ENCODE measurements around the gene ANO2.

The ANO2 gene

DNA sequence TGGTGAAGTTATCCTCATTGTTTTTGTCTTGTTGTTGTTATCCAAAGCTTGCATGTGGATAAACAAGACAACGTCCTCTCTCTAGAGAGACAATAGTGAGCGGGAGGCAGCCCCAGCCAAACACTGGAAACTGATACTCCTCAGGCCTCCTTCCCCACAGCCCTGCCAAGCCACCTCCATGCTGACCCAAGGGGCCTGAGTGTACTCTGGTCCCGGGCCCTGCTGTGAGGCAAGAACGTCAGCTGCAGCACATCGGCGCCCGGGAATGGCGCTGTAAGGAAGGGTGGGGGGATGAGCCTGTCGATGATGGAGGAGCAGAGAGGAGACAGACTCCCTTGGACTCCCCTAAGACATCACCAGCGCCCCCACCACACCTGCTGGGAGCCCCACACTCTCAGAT is 83.6 kb downstream of the ANO2 start:
- TF ChIP-seq, protein P1, sequence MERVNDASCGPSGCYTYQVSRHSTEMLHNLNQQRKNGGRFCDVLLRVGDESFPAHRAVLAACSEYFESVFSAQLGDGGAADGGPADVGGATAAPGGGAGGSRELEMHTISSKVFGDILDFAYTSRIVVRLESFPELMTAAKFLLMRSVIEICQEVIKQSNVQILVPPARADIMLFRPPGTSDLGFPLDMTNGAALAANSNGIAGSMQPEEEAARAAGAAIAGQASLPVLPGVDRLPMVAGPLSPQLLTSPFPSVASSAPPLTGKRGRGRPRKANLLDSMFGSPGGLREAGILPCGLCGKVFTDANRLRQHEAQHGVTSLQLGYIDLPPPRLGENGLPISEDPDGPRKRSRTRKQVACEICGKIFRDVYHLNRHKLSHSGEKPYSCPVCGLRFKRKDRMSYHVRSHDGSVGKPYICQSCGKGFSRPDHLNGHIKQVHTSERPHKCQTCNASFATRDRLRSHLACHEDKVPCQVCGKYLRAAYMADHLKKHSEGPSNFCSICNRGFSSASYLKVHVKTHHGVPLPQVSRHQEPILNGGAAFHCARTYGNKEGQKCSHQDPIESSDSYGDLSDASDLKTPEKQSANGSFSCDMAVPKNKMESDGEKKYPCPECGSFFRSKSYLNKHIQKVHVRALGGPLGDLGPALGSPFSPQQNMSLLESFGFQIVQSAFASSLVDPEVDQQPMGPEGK (CRISPR knock-in tag; IDR thresholded peaks at IDR 0.05; ENCODE audit: borderline replicate concordance) = no peak
- TF ChIP-seq, protein P2, sequence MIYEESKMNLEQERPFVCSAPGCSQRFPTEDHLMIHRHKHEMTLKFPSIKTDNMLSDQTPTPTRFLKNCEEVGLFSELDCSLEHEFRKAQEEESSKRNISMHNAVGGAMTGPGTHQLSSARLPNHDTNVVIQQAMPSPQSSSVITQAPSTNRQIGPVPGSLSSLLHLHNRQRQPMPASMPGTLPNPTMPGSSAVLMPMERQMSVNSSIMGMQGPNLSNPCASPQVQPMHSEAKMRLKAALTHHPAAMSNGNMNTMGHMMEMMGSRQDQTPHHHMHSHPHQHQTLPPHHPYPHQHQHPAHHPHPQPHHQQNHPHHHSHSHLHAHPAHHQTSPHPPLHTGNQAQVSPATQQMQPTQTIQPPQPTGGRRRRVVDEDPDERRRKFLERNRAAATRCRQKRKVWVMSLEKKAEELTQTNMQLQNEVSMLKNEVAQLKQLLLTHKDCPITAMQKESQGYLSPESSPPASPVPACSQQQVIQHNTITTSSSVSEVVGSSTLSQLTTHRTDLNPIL (CRISPR knock-in tag; IDR thresholded peaks at IDR 0.05; ENCODE audit: low read depth) = no peak
- TF ChIP-seq, protein P3, sequence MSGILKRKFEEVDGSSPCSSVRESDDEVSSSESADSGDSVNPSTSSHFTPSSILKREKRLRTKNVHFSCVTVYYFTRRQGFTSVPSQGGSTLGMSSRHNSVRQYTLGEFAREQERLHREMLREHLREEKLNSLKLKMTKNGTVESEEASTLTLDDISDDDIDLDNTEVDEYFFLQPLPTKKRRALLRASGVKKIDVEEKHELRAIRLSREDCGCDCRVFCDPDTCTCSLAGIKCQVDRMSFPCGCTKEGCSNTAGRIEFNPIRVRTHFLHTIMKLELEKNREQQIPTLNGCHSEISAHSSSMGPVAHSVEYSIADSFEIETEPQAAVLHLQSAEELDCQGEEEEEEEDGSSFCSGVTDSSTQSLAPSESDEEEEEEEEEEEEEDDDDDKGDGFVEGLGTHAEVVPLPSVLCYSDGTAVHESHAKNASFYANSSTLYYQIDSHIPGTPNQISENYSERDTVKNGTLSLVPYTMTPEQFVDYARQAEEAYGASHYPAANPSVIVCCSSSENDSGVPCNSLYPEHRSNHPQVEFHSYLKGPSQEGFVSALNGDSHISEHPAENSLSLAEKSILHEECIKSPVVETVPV (CRISPR knock-in tag; IDR thresholded peaks at IDR 0.05) = no peak
- TF ChIP-seq TOX (CRISPR knock-in tag; IDR thresholded peaks at IDR 0.05; ENCODE audit: borderline replicate concordance) = no peak
- TF ChIP-seq ISL1 (CRISPR knock-in tag; IDR thresholded peaks at IDR 0.05) = no peak
- TF ChIP-seq SNAI2 (CRISPR knock-in tag; IDR thresholded peaks at IDR 0.05) = no peak
- no peak for TF ChIP-seq ZNF565 (CRISPR knock-in tag; conservative IDR thresholded peaks at IDR 0.05; ENCODE audit: low read depth)
- TF ChIP-seq OSR1 (CRISPR knock-in tag; IDR thresholded peaks at IDR 0.05) = no peak
- no peak for TF ChIP-seq PPARA (CRISPR knock-in tag; IDR thresholded peaks at IDR 0.05; ENCODE audit: borderline replicate concordance)
- no peak for TF ChIP-seq ARNTL (CRISPR knock-in tag; IDR thresholded peaks at IDR 0.05; ENCODE audit: borderline replicate concordance, low read depth)
- no peak for ATAC-seq

DNA sequence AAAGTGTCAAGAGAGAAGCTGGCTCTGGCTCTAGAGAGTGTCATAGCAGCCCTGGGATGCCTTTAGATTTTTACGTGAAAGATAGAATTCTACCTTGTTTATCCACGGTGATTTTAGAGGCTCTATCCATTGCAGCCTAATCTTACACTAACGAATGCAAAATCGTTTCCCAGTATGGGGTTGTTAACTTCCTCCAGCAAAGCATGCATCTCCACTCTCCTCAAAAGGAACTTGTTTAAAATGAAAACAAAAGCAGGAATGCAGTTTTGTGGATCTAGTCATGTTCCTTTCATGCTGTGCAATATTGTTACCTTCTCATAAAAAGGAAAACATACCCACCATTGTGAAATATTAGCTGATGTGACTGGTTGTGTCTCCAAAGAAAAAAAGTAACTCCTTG is 88.4 kb downstream of the ANO2 start:
- TF ChIP-seq, protein P1 (CRISPR knock-in tag; IDR thresholded peaks at IDR 0.05; ENCODE audit: borderline replicate concordance) = no peak
- TF ChIP-seq TOX (CRISPR knock-in tag; IDR thresholded peaks at IDR 0.05; ENCODE audit: borderline replicate concordance) (no peak), ZC3H10 (CRISPR knock-in tag; IDR thresholded peaks at IDR 0.05) (no peak), CSDC2 (CRISPR knock-in tag; IDR thresholded peaks at IDR 0.05) (no peak), ZNF8 (CRISPR knock-in tag; IDR thresholded peaks at IDR 0.05) (no peak), ESRRG (CRISPR knock-in tag; IDR thresholded peaks at IDR 0.05) (no peak), PPARA (CRISPR knock-in tag; IDR thresholded peaks at IDR 0.05; ENCODE audit: borderline replicate concordance) (no peak), ZNF565 (CRISPR knock-in tag; conservative IDR thresholded peaks at IDR 0.05; ENCODE audit: low read depth) (no peak), ZNF70 (CRISPR knock-in tag; IDR thresholded peaks at IDR 0.05) (no peak), SNAI2 (CRISPR knock-in tag; IDR thresholded peaks at IDR 0.05) (no peak), GLIS3 (CRISPR knock-in tag; IDR thresholded peaks at IDR 0.05) (no peak), BACH2 (CRISPR knock-in tag; IDR thresholded peaks at IDR 0.05; ENCODE audit: borderline replicate concordance) (no peak), ARNTL (CRISPR knock-in tag; IDR thresholded peaks at IDR 0.05; ENCODE audit: borderline replicate concordance, low read depth) (no peak), ZFP30 (CRISPR knock-in tag; IDR thresholded peaks at IDR 0.05) (no peak), ISL1 (CRISPR knock-in tag; IDR thresholded peaks at IDR 0.05) (no peak), TCF4 (CRISPR knock-in tag; IDR thresholded peaks at IDR 0.05; ENCODE audit: borderline replicate concordance) (no peak)
- TF ChIP-seq, protein P3 (CRISPR knock-in tag; IDR thresholded peaks at IDR 0.05) = no peak
- TF ChIP-seq, protein P4, sequence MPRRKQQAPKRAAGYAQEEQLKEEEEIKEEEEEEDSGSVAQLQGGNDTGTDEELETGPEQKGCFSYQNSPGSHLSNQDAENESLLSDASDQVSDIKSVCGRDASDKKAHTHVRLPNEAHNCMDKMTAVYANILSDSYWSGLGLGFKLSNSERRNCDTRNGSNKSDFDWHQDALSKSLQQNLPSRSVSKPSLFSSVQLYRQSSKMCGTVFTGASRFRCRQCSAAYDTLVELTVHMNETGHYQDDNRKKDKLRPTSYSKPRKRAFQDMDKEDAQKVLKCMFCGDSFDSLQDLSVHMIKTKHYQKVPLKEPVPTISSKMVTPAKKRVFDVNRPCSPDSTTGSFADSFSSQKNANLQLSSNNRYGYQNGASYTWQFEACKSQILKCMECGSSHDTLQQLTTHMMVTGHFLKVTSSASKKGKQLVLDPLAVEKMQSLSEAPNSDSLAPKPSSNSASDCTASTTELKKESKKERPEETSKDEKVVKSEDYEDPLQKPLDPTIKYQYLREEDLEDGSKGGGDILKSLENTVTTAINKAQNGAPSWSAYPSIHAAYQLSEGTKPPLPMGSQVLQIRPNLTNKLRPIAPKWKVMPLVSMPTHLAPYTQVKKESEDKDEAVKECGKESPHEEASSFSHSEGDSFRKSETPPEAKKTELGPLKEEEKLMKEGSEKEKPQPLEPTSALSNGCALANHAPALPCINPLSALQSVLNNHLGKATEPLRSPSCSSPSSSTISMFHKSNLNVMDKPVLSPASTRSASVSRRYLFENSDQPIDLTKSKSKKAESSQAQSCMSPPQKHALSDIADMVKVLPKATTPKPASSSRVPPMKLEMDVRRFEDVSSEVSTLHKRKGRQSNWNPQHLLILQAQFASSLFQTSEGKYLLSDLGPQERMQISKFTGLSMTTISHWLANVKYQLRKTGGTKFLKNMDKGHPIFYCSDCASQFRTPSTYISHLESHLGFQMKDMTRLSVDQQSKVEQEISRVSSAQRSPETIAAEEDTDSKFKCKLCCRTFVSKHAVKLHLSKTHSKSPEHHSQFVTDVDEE (CRISPR knock-in tag; IDR thresholded peaks at IDR 0.05) = no peak
- ATAC-seq = no peak

Data from SK-N-SH treated with all-trans-retinoic acid at 6 μM for 48 hours (cell line).